A549 treated with CpdA at 1 μM for 4 hours (cell line): ENCODE measurements around the gene STX19. TPM values are rescaled to one million over a fixed set of nuclear protein-coding genes. Genes with fewer than 3 reads are reported as not detected.

Experiments
- total RNA-seq: library from RNA; stranded (reverse); fragments of 200-300 nt; extraction: Qiagen RNA extraction; gene quantifications from 5 replicates; pipeline ENCODE4 v1.2.3, GENCODE V29; 2022; ENCODE audit warnings: low read depth

STX19 gene
- total RNA-seq = 0.05 to 0.14 TPM in 2 of 5 replicates, not detected in the others

DNA sequence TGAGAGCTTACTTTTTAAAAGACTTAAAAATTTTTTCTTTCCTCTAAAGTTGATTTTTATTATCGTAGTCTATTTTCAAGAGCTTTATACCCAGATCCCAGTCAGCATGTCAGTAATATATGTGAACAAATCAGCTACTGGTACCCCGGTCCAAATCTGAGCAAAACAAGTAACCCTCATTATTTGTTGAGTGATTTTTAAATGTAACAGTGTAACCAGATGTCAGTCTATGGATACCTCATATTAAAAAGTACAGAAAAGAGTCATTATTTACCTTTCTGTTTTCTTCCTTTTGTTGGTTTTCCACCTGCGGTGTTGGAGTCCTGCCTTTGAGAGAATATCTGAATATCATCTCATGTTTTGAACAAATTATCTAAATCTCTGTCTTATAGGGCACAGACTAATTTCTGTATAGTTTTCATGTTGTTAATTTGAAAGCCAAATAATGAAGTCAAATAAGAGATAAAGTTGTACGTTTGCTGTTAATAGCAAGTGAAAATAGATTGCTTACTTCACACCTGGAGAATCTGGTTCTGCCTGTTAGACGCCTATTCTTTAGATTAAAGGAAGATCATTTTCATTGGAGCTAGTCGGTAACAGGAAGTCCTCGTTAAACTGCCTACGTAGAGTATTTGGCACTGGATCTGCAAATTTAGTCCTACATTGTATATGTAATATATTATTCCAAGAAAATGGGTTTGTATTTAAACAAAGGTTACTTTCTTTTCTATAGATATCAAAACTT, at the start of gene STX19:
Gene STX19, minus strand, starts transcription at position 505 of the 745 bp plus-strand sequence. CDS start 13,328 bp downstream, outside the sequence.

DNA sequence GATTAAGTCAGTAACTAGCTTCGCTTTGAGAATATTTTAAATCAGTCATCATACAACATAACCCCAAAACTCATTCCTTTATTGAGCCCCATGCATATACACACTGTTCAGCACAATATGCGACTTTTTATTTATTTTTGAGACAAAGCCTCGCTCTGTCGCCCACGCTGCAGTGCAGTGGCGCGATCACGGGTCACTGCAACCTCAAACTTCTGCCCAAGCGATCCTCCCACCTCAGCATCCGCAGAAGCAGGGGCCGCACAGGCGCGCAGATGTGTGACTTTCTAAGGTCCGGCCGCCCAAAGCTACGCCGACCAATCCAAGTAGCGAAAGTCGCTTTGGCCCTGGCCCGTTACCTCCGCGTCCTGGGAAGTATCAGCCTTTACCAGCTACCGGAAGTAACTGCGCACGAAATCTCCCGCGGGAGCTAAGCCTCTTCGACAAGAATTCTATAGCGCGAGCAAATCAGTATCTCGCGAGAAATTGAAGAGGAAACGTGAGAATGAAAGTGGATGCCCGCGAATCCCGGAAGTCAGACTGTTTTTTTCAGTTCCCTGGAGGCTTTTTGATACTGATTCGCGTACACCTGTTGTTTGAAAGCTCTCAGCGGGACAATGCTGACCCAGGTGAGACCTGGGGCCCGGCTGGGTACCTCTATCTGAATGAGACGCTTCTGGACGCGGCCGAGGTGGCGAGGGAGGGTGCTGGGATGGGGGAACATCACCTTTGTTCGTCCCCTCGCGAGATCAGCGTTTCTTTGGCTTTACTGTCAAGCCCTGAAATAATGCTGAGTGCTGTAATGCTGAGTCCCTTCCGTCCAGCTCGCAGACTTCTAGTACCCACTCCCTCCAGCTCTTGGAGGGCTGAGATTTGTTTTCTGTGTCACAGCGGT, 34.4 kb upstream of the STX19 start, which contains the start of the genes DHFR2 and NSUN3:
Gene DHFR2, minus strand, starts transcription at position 404 of the 892 bp plus-strand sequence. CDS start 1,405 bp downstream, outside the sequence.
Gene NSUN3, plus strand, starts transcription at position 549 of the 892 bp plus-strand sequence. Its CDS starts 66 bp downstream, at position 615.

GRCh38 chr3:93979850-93980676, 48.3 kb downstream of the STX19 start, which contains the start of gene ARL13B:
TSS of gene ARL13B (plus strand) at chr3:93980155. CDS start at chr3:93980424, 269 bp downstream.

DNA sequence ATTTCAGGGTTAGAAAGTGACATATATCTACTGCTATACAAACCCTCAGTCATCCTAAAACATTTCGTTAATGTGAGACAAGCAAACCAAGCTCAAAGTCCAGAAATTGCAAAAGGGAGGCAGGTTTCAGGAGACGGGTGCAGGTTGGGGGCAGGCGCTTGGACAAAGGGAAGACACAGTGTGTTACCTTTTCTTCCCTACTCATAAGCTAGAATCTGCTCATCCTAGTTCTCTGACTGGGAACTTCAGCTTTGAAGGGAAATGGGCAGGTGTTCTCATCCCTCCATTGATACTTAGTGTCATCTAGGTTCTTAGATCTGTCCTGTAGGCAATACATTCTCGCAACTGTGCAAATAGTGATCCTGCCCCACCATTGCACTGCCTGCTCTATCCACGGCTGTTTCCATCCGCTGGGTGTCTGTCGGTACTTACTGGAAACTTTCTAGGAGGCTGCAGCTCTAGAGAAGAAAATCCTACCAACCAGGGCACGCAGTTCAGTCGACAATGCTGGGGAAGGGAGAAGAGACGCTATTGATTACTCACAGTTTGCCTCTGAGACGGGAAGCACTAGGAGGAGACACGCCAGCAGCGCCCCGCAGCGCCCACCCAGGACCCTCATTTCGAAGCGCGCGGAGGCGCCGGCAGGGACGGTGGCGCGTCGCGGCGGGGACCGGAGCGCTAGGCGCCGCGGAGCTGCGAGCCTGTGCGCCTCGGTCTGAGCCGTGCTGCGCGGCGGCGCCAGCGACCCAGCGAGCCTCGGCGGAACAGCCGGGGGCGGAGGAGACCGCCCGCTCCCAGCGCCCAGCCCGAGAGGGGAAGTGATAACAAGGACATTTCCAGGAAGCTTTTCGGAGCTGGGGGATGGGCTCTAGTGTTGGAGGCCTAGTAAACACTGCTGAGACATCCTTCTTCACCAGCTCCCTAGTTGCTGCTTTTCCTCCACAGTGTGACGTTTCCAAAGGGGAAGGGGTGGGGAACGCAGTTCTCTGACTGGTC, 55.0 kb downstream of the STX19 start, which contains the start of gene PROS1:
Gene PROS1, minus strand, starts transcription at position 766 of the 996 bp plus-strand sequence. Its CDS starts 147 bp downstream, at position 619.

Other genes with a start within 250 kb of the STX19 start
- gene PROS1, start 54.7 kb downstream of the STX19 start, total RNA-seq = 7.6 to 11.8 TPM (median 9.3 TPM) in 5 replicates
- 9.9 to 13.7 TPM (median 11.9 TPM) in 5 replicates for gene ARL13B, start 48.4 kb downstream of the STX19 start, total RNA-seq
- gene DHFR2, start 34.3 kb upstream of the STX19 start, total RNA-seq = 2.8 to 3.8 TPM (median 3.1 TPM) in 5 replicates
- gene NSUN3, start 34.5 kb upstream of the STX19 start, total RNA-seq = 6.8 to 9.1 TPM (median 7.6 TPM) in 5 replicates